T-helper 1 cell treated with Interleukin-12 subunit alpha and Interleukin-12 subunit beta and Interleukin-4 antibody, amounts not matched to agents 30 μg/mL and 1 μg/mL, for 36 hours (primary cell): ENCODE measurements around the gene TENM4.
"Not testable (repeated sequence)": the region's sequence is repeated elsewhere in the genome, so short reads cannot be mapped to it uniquely, and the experiment has no call there.

Source experiments
- H3K27ac Mint-ChIP-seq: one replicate; pipeline ENCODE4 v1.8.0; 2021; ENCODE audit warnings: mild to moderate bottlenecking, mixed read lengths
- H3K27me3 Mint-ChIP-seq: one replicate; pipeline ENCODE4 v1.8.0; 2021; ENCODE audit warnings: low read depth, mixed read lengths
- H3K36me3 Mint-ChIP-seq: one replicate; pipeline ENCODE4 v1.8.0; 2021; ENCODE audit warnings: low read depth, mixed read lengths
- H3K4me1 Mint-ChIP-seq: one replicate; pipeline ENCODE4 v1.8.0; 2021; ENCODE audit warnings: low read depth, mixed read lengths
- H3K4me3 Mint-ChIP-seq: one replicate; pipeline ENCODE4 v1.8.0; 2021; ENCODE audit warnings: mild to moderate bottlenecking, moderate library complexity, mixed read lengths
- H3K9me3 Mint-ChIP-seq: one replicate; pipeline ENCODE4 v1.8.0; 2021; ENCODE audit warnings: mixed read lengths

Gene TENM4

DNA sequence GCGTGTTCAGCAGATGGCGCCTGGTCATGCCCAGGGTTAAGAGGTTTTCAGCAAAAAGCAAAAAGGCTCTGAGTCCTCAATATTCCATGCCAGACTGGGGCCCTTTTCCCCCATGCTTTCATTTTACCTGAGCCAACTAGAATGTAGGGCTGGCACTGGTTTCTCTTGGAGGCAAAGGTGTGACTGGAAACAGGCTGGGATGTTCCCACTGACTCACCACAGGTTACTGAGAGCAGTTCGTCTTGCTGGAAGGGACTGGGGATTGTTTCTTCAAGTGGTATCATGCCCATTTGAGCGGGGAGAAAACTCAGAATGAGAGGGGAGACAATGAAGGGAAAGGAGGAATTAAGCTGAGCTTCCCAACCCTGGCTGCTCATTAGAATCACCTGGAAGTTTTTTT is 243.9 kb downstream of the TENM4 start:
- no peaks in the 10 kb centered on the region for H3K36me3 Mint-ChIP-seq
- H3K4me1 Mint-ChIP-seq = no peaks in the 10 kb centered on the region
- no peak overlapping the region for H3K27ac Mint-ChIP-seq
- no peaks in the 10 kb centered on the region for H3K27me3 Mint-ChIP-seq
- no peak overlapping the region for H3K4me3 Mint-ChIP-seq
- no peaks in the 10 kb centered on the region for H3K9me3 Mint-ChIP-seq

DNA sequence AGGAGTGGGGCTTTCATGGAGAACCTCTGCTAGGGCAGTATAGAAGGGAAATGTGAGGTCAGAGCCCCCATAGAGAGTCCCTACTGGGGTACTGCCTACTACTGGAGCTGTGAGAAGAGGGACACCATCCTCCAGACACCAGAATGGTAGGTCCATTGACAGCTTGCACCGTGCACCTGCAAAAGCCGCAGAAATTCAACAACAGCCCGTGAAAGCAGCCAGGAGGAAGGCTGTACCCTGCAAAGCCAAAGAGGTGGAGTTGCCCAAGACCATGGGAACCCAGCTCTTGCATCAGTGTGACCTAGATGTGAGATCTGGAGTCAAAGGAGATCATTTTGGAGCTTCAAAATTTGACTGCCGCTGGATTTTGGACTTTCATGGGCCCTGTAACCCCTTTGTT is 245.6 kb downstream of the TENM4 start:
- Mint-ChIP-seq H3K4me3 (no peak overlapping the region), H3K27me3 (no peaks in the 10 kb centered on the region), H3K36me3 (no peaks in the 10 kb centered on the region), H3K4me1 (no peaks in the 10 kb centered on the region), H3K27ac (no peak overlapping the region), H3K9me3 (no peaks in the 10 kb centered on the region)

DNA sequence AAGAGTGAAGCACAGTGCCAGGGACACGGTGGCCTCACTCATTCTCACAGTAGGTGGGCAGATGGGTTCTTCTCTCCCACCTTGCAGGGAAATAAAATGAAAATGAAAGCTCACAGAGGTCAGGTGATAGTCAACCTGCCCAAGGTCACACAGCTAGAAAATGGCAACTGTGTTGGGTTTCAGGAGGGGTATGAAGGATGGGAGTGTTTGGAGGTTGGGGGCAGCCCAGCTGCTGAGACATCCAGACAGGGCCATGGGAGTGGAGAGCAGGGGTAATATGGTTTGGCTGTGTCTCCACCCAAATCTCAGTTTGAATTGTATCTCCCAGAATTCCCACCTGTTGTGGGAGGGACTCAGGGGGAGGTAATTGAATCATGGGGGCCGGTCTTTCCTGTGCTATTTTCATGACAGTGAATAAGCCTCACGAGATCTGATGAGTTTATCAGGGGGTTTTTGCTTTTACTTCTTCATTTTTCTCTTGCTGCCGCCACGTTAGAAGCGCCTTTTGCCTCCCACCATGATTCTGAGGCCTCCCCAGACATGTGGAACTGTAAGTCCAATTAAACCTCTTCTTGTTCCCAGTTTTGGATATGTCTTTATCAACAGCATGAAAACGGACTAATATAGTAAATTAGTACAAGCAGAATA is 247.0 kb downstream of the TENM4 start:
- H3K4me1 Mint-ChIP-seq = no peaks in the 10 kb centered on the region
- no peaks in the 10 kb centered on the region for H3K36me3 Mint-ChIP-seq
- no peaks in the 10 kb centered on the region for H3K27me3 Mint-ChIP-seq
- H3K9me3 Mint-ChIP-seq = no peaks in the 10 kb centered on the region
- H3K4me3 Mint-ChIP-seq = no peak overlapping the region
- H3K27ac Mint-ChIP-seq = no peak overlapping the region

DNA sequence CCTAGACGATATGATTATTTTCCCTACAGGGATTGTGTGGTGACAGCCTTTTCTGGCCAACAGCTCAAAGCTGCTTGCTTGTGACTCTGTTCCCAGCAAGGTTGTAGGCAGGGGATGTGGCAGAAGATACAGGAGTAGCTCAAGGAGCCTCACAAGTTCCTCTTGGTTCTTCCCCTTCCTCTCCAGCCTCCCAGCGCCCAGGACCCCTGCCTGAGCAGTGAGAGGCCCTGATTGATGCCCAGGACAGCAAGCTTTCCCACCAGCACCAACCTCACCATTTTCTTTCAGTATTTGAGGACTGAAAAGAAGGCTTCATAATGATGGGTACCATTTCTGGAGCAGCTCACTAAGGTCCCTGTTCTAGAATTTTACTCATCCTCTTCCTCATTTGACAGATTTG is 248.0 kb downstream of the TENM4 start:
- Mint-ChIP-seq H3K4me3 (no peak overlapping the region), H3K36me3 (no peaks in the 10 kb centered on the region), H3K27ac (no peak overlapping the region), H3K27me3 (no peaks in the 10 kb centered on the region), H3K4me1 (no peaks in the 10 kb centered on the region), H3K9me3 (no peaks in the 10 kb centered on the region)

DNA sequence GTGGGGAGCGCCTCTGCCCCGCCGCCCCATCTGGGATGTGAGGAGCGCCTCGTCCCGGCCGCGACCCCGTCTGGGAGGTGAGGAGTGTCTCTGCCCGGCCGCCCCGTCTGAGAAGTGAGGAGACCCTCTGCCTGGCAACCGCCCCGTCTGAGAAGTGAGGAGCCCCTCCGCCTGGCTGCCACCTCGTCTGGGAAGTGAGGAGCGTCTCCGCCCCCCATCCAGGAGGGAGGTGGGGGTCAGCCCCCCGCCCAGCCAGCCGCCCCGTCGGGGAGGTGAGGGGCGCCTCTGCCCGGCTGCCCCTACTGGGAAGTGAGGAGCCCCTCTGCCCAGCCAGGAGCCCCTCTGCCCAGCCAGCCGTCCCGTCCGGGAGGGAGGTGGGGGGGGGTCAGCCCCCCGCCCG is 249.1 kb downstream of the TENM4 start:
- not testable (repeated sequence) for H3K36me3 Mint-ChIP-seq, H3K27ac Mint-ChIP-seq, H3K27me3 Mint-ChIP-seq, H3K4me1 Mint-ChIP-seq, H3K9me3 Mint-ChIP-seq, H3K4me3 Mint-ChIP-seq

DNA sequence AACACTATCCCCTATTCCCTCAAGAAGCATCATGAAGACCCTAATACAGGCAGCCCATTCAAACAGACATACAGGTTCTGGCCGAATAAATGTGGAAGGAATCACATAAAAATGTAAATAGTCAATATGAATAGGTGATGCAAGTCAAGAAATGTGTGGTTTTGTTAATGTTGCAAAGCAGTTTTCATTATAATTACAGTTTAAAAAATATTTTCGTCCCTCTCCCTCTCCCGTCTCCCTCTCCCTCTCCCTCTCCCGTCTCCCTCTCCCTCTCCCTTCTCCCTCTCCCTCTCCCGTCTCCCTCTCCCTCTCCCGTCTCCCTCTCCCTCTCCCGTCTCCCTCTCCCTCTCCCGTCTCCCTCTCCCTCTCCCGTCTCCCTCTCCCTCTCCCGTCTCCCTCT is 250.3 kb downstream of the TENM4 start:
- not testable (repeated sequence) for H3K27ac Mint-ChIP-seq, H3K4me3 Mint-ChIP-seq, H3K4me1 Mint-ChIP-seq, H3K27me3 Mint-ChIP-seq, H3K9me3 Mint-ChIP-seq, H3K36me3 Mint-ChIP-seq

DNA sequence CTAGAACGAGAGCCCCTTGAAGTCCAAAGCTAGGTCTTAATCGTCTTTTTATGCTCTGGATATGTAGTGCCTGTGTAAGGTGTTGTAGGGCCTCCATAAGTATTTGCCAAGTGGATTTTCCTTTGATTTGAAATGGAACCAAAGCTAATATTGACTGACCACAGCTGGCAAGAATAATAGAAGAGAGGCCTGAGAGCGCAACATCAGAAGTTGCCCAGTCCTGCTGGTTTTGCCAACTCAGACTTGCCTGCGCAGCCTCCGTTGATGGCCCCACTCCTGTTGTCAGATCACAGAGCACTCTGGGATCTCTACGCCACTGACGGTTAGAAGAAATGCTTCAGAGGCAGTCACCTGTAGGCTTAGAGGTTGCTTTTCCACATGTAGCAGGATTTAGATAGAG is 251.2 kb downstream of the TENM4 start:
- H3K4me1 Mint-ChIP-seq = no peaks in the 10 kb centered on the region
- no peak overlapping the region for H3K27ac Mint-ChIP-seq
- H3K27me3 Mint-ChIP-seq = no peaks in the 10 kb centered on the region
- H3K9me3 Mint-ChIP-seq = no peaks in the 10 kb centered on the region
- no peak overlapping the region for H3K4me3 Mint-ChIP-seq
- H3K36me3 Mint-ChIP-seq = no peaks in the 10 kb centered on the region

DNA sequence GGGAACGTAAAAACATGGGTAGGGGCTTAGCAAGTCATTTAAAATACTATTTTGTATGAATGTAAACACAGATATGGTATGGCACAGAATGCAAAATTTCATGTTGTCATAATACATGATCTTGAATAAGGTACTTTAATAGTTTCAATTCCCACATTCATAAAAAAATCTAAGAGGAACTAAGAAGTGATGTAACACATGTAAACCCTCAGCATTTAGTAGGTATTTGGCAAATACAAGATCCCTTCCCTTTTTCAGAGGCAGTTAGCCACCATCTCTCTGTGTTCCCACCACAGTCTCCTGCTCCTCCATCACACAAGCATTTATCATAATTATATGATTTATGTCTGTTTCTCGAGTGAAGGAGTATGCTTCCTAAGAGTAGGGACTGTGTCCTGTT is 251.8 kb downstream of the TENM4 start:
- no peak overlapping the region for H3K4me3 Mint-ChIP-seq
- no peaks in the 10 kb centered on the region for H3K36me3 Mint-ChIP-seq
- H3K9me3 Mint-ChIP-seq = no peaks in the 10 kb centered on the region
- H3K4me1 Mint-ChIP-seq = no peaks in the 10 kb centered on the region
- no peak overlapping the region for H3K27ac Mint-ChIP-seq
- H3K27me3 Mint-ChIP-seq = no peaks in the 10 kb centered on the region

DNA sequence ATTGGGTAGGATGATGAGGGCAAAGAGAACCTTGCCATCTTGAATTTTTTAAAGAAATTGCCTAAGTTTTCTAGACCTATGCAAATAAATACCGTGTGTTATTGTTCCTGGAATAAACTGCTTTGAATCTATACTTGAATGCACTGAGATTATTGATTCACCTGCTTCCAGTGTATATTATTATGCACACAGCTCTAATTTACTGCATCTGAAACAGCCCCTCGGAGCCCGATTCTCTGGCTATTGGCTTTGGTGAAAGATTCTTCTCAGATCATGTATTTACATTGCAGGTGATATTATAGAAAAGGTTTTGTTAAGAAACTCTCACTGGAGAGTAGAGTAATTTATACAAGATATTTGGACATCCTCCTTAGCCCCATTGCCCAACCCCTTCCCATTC is 254.2 kb downstream of the TENM4 start:
- Mint-ChIP-seq H3K36me3 (no peaks in the 10 kb centered on the region), H3K4me1 (no peaks in the 10 kb centered on the region), H3K27me3 (no peaks in the 10 kb centered on the region), H3K9me3 (no peaks in the 10 kb centered on the region), H3K27ac (no peak overlapping the region), H3K4me3 (no peak overlapping the region)

DNA sequence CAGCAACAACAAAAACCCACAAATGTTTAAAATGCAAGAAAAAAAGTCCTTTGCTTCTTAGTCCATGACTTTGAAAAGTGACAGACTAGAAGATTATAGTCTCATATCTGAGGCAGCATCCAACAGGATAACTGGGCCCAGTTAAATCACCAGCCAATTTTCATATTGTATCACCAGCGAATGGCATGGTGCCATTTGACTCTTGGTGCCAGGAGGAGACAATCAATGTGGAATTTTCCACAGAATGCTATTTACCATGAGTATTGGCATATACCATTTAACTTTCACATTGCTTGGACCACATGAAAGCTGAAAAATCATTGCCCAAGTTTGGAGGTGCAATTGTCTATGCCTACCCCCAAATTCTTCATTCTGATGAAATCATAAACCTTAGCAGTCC is 255.5 kb downstream of the TENM4 start:
- Mint-ChIP-seq H3K27ac (no peak overlapping the region), H3K27me3 (no peaks in the 10 kb centered on the region), H3K4me1 (no peaks in the 10 kb centered on the region), H3K4me3 (no peak overlapping the region), H3K36me3 (no peaks in the 10 kb centered on the region), H3K9me3 (no peaks in the 10 kb centered on the region)

DNA sequence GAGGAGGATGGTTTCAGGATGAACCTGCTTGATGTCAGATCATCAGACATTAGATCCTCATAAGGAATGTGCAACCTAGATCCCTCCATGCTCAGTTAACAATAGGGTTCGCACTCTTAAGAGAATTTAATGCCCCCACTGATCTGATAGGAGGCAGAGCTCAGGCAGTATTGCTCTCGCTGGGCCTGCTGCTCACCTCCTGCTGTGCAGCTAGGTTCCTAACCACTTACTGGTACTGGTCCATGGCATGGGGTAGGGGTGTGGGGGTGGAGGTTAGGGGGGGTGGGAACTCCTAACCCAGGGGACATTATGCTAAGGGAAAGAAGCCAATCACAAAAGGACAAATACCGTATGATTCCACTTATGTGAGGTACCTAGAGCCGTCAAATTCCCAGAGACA is 256.5 kb downstream of the TENM4 start:
- Mint-ChIP-seq H3K4me1 (no peaks in the 10 kb centered on the region), H3K27me3 (no peaks in the 10 kb centered on the region), H3K36me3 (no peaks in the 10 kb centered on the region), H3K27ac (no peak overlapping the region), H3K4me3 (no peak overlapping the region), H3K9me3 (no peaks in the 10 kb centered on the region)

DNA sequence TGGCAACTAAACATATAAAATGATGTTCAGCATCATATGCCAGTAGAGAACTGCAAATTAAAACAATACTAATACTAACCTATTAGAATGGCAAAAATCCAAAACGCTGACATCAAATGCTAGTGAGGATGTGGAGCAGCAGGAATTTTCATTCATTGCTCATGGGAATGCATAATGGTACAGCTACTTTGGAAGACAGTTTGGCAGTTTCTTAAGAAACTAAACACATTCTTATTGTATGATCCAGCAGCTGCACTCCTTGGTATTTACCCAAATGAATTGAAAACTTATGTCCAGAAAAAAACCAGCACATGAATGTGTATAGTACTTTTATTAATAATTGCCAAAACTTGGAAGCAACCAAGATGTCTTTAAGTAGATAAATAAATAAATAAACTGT is 258.0 kb downstream of the TENM4 start:
- no peaks in the 10 kb centered on the region for H3K4me1 Mint-ChIP-seq
- H3K27me3 Mint-ChIP-seq = peaks cover 4% of the 10 kb centered on the region
- no peak overlapping the region for H3K27ac Mint-ChIP-seq
- H3K36me3 Mint-ChIP-seq = no peaks in the 10 kb centered on the region
- H3K9me3 Mint-ChIP-seq = no peaks in the 10 kb centered on the region
- H3K4me3 Mint-ChIP-seq = no peak overlapping the region

DNA sequence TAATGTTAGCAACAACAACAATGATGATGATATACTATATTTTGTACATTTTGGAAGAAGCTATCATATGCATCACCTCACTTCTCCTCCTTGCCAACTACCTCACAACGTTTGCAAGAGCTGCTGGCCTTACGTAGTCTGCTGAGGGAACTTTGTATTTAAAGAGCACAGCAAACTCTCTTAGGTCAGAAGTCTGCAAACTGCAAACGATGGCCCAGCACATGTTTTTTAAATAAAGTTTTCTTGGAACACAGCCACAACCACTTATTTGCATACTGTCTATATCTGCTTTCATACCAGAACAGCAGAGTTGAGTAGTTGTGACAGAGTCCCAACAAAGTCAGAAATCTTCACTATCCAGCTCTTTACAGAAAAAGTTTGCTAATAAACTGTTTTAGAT is 261.7 kb downstream of the TENM4 start:
- peaks cover 4% of the 10 kb centered on the region for H3K27me3 Mint-ChIP-seq

DNA sequence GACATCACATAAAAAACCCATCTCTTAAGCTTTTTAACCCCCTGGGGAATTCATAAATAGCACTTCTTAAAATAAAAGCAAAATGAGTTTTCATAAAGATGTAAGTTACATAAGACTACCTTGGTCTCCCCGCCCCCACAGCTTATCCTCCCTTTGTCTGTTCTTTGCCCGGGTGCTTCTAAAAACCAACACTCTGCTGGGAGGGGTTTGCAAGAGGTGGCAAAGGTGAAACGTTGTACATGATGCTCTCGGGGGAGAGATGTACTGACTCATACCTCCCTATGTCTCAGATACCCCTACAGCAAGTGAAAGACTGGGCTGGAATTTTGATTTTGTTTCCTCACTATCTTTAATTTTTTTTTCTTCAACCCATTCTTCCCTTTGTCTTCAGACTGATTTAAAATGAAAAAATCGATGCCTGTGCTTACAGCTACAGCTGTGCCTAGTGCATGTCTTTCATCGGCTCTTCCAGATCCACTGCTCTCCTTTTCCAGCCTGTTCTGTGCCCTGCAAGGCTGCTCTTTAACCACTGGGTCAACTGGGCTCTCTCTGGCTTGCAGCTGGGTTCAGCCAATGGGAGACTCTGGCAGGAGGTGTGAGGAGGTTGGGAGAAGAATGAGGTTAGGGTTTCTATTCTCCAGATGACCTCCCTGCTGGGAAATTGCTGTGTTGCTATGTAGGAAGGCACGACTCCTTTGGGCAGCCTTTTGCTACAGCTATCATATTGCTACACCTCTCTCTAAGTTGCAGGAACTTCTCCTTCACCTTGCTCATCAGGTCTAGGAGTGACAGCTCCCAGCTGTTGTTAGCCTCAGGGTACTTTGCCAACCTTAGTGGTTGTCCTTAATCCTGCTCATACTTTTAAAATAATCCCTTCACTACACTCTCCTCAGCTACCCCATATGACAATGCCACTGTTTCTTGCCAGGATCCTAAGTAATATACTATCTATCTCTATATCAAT is 266.5 kb downstream of the TENM4 start:
- Mint-ChIP-seq H3K9me3 (no peaks in the 10 kb centered on the region), H3K36me3 (no peaks in the 10 kb centered on the region), H3K4me1 (no peaks in the 10 kb centered on the region), H3K27me3 (peaks cover 4% of the 10 kb centered on the region), H3K27ac (no peak overlapping the region), H3K4me3 (no peak overlapping the region)

More for the DNA sequence above, 261.7 kb downstream of the TENM4 start:
- Mint-ChIP-seq H3K4me3 (no peak overlapping the region), H3K4me1 (no peaks in the 10 kb centered on the region), H3K9me3 (no peaks in the 10 kb centered on the region), H3K36me3 (no peaks in the 10 kb centered on the region), H3K27ac (no peak overlapping the region)

DNA sequence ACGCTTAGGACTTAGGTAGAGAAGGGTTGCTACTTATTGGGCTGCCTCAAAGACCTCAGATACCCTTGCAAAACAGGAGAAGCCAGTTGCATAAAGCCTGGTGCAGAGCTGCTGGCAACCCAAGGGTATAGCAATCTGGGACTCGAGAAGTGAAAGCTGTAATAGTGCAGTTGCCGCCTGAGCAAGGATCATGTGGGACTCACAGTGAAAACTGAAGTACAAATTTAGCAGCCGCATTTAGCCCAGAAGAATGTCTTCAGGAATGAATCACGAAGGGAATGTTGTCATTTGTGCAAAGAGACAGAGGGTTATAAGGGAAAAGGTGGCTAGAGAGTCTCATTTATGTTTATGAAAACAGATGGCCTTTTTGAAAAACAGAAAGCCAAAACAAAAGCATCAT is 267.2 kb downstream of the TENM4 start:
- Mint-ChIP-seq H3K27ac (no peak overlapping the region), H3K36me3 (no peaks in the 10 kb centered on the region), H3K9me3 (no peaks in the 10 kb centered on the region)

More for the DNA sequence above, 267.2 kb downstream of the TENM4 start:
- Mint-ChIP-seq H3K4me3 (no peak overlapping the region), H3K4me1 (no peaks in the 10 kb centered on the region), H3K27me3 (peaks cover 4% of the 10 kb centered on the region)
